LHCN-M2 (cell line): ENCODE results near the gene ACMSD. TPM values are rescaled to one million over a fixed set of nuclear protein-coding genes. Genes with fewer than 3 reads are reported as not detected.

ENCODE experiments used
- DNase-seq: peaks from one replicate; pipeline ENCODE4 v3.0.0-alpha.2; 2012; ENCODE audit warnings: low read depth
- total RNA-seq: library from RNA; depleted of rRNA; stranded (reverse); fragments of >200 nt; gene quantifications from 2 replicates; pipeline ENCODE4 v1.2.3, GENCODE V29; 2014; rRNA removed

The ACMSD gene
- total RNA-seq, 1 experiment from 2014 or later: not detected

GRCh38 chr2:134946073-134946472 lies 107.7 kb downstream of the ACMSD start:
- no peak for DNase-seq

- no peak for DNase-seq
These were observed 111.7 kb downstream of the ACMSD start for GRCh38 chr2:134949981-134950708.

DNA sequence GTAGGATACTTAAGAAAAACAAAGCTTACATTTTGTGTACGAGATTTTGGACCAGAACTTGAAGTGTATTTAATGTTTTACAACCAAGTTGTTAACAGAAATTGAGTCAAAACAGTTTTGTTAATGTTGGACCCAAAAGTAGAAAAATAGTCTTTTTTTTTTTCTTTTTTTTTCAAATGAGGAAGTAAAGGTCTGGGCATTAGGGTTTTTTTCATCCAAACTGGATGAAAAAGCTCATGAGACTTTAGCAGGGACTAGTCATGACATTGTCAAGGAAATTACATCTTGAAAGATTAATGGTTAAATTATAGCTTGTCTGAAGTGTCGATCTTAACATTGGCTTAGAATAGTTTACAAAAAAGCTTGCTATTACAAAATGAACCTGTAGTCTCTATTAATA lies 112.5 kb downstream of the ACMSD start:
- DNase-seq: no peak

Other genes with a start within 250 kb of the ACMSD start
- gene TMEM163, start 119.6 kb upstream of the ACMSD start, total RNA-seq: 0.06 TPM in 2 replicates
- gene CCNT2, start 80.2 kb downstream of the ACMSD start, total RNA-seq: 16.7 and 21.9 TPM in 2 replicates
- not detected in 2 replicates for gene MAP3K19, start 208.8 kb downstream of the ACMSD start, total RNA-seq
- 42.4 and 45.4 TPM in 2 replicates for gene RAB3GAP1, start 213.7 kb downstream of the ACMSD start, total RNA-seq